NCI-H82 (cell line): ENCODE measurements around the gene RACGAP1.

Experiments
- DNase-seq: peaks from one replicate; lab custom pipeline; 2025; lab: John Stamatoyannopoulos, UW

The RACGAP1 gene

GRCh38 chr12:49941556-49942511 lies 83.5 kb downstream of the RACGAP1 start:
- no peak for DNase-seq

- no peak for DNase-seq
Measured at GRCh38 chr12:49939707-49940106, 85.6 kb downstream of the RACGAP1 start.

GRCh38 chr12:49939307-49939706 lies 86.0 kb downstream of the RACGAP1 start:
- DNase-seq, result no peak
